CD14-positive monocyte (primary cell): ENCODE data around the gene SPATA2. TPM values are rescaled to one million over a fixed set of nuclear protein-coding genes. Genes with fewer than 3 reads are reported as not detected.

Source experiments
- DNase-seq, 3 donors: peaks; one replicate each; pipeline ENCODE4 v3.0.0-alpha.2; 2011 to 2022
- H2AFZ ChIP-seq: 2 replicates; pipeline ENCODE4 v1.6.0; 2012; ENCODE audit warnings: mild to moderate bottlenecking, low read depth, low read length, inconsistent platforms; ENCODE audit not compliant: insufficient read depth, poor library complexity, severe bottlenecking
- H3K27ac ChIP-seq, 2 donors: 1 replicate in 1 of 2; 2 replicates in 1 of 2; pipeline ENCODE4 v1.5.1; 2012 to 2013; ENCODE audit warnings: low read length in 2 of 2, control low read depth in 1 of 2, inconsistent platforms in 1 of 2, low read depth in 1 of 2, mild to moderate bottlenecking in 1 of 2
- H3K27me3 ChIP-seq, 2 donors: one replicate each; pipeline versions ENCODE4 v1.6.0 to v1.6.1; 2011 to 2013; ENCODE audit warnings: low read length in 2 of 2; ENCODE audit not compliant: control insufficient read depth in 2 of 2, insufficient read depth in 2 of 2
- H3K36me3 ChIP-seq, 2 donors: replicated peaks in 1 of 2; 1 replicate in 1 of 2; 2 replicates in 1 of 2; pipeline versions ENCODE4 v1.5.1 to v1.6.1; 2012 to 2013; ENCODE audit warnings: low read length in 2 of 2, control low read depth in 1 of 2, inconsistent platforms in 1 of 2, mild to moderate bottlenecking in 1 of 2; ENCODE audit not compliant: insufficient read depth in 2 of 2, control insufficient read depth in 1 of 2
- H3K4me1 ChIP-seq, 2 donors: 1 replicate in 1 of 2; 2 replicates in 1 of 2; pipeline versions ENCODE4 v1.5.1 to v1.6.1; 2012 to 2013; ENCODE audit warnings: low read length in 2 of 2, control low read depth in 1 of 2, inconsistent platforms in 1 of 2, mild to moderate bottlenecking in 1 of 2, moderate library complexity in 1 of 2; ENCODE audit not compliant: insufficient read depth in 2 of 2, control insufficient read depth in 1 of 2
- H3K4me2 ChIP-seq: replicated peaks from 2 replicates; pipeline ENCODE3; 2012; ENCODE audit warnings: low read length, moderate library complexity, mild to moderate bottlenecking; ENCODE audit not compliant: poor library complexity, severe bottlenecking; ENCODE audit errors: extremely low read depth
- H3K4me3 ChIP-seq, 3 experiments: fragments of 200-600 bp in 1 of 3; sonication (generic) in 1 of 3; replicated peaks in 1 of 3; 1 replicate in 2 of 3; 2 replicates in 1 of 3; pipeline ENCODE4 v1.5.1; 2011 to 2013; ENCODE audit warnings: low read length in 3 of 3, mild to moderate bottlenecking in 3 of 3, control low read depth in 2 of 3, low read depth in 2 of 3, inconsistent platforms in 1 of 3, moderate library complexity in 1 of 3
- H3K79me2 ChIP-seq: 2 replicates; pipeline ENCODE4 v1.6.0; 2012; ENCODE audit warnings: mild to moderate bottlenecking, control low read depth, inconsistent platforms, low read length, moderate library complexity; ENCODE audit not compliant: insufficient read depth
- H3K9ac ChIP-seq: 2 replicates; pipeline ENCODE4 v1.6.0; 2017; ENCODE audit warnings: low read length, mild to moderate bottlenecking; ENCODE audit not compliant: insufficient read depth, poor library complexity, severe bottlenecking
- H3K9me3 ChIP-seq, 2 donors: replicated peaks in 1 of 2; 1 replicate in 1 of 2; 2 replicates in 1 of 2; pipeline versions ENCODE4 v1.5.1 to v1.6.1; 2012 to 2013; ENCODE audit warnings: low read length in 2 of 2, control low read depth in 1 of 2; ENCODE audit not compliant: control insufficient read depth in 1 of 2, insufficient read depth in 1 of 2
- H4K20me1 ChIP-seq: 2 replicates; pipeline ENCODE4 v1.6.0; 2012; ENCODE audit warnings: mild to moderate bottlenecking, low read length, control low read depth, moderate library complexity; ENCODE audit not compliant: insufficient read depth
- H3K27ac Mint-ChIP-seq, 7 donors: one replicate each; pipeline ENCODE4 v1.8.0; 2020; ENCODE audit warnings: mild to moderate bottlenecking in 7 of 7, mixed read lengths in 7 of 7, moderate library complexity in 6 of 7, inconsistent platforms in 2 of 7
- H3K27me3 Mint-ChIP-seq, 3 donors: one replicate each; pipeline ENCODE4 v1.8.0; 2021 to 2022; ENCODE audit warnings: low read depth in 3 of 3, mild to moderate bottlenecking in 3 of 3, mixed read lengths in 3 of 3, moderate library complexity in 3 of 3, inconsistent platforms in 1 of 3
- H3K36me3 Mint-ChIP-seq, 2 donors: one replicate each; pipeline ENCODE4 v1.8.0; 2020; ENCODE audit warnings: mixed read lengths in 2 of 2, inconsistent platforms in 1 of 2, mild to moderate bottlenecking in 1 of 2
- H3K4me1 Mint-ChIP-seq: one replicate; pipeline ENCODE4 v1.8.0; 2020; ENCODE audit warnings: mild to moderate bottlenecking, mixed read lengths
- H3K4me3 Mint-ChIP-seq, 2 donors: one replicate each; pipeline ENCODE4 v1.8.0; 2020; ENCODE audit warnings: mild to moderate bottlenecking in 2 of 2, mixed read lengths in 2 of 2, moderate library complexity in 1 of 2
- H3K9me3 Mint-ChIP-seq, 7 donors: one replicate each; pipeline ENCODE4 v1.8.0; 2020 to 2022; ENCODE audit warnings: mixed read lengths in 7 of 7, mild to moderate bottlenecking in 6 of 7, moderate library complexity in 6 of 7, inconsistent platforms in 2 of 7
- CTCF ChIP-seq: fragments of 200-600 bp; IDR thresholded peaks from one replicate; pipeline ENCODE4 v1.8.0; 2022; ENCODE audit warnings: antibody characterized with exemption, mild to moderate bottlenecking
- WGBS: methylation state at CpG from one replicate; pipeline ENCODE4 v1.1.5; 2013; ENCODE audit warnings: missing lambda C conversion rate; ENCODE audit not compliant: insufficient coverage; 5-methylcytosine and 5-hydroxymethylcytosine counted together
- intact Hi-C, 2 donors: fragments of 100-400 bp; cut with micrococcal nuclease; formaldehyde crosslinking; loops; one replicate each; pipeline versions ENCODE4 v1.15.0 to v1.15.1; 2023
- polyA plus RNA-seq, 3 donors: library from polyadenylated mRNA; depleted of rRNA in 1 of 3; unstranded in 2 of 3; stranded (reverse) in 1 of 3; fragments of 300-500 nt in 2 of 3; fragments of >200 nt in 1 of 3; fragmentation: Illumina TruSeq in 2 of 3; gene quantifications; 1 replicate in 2 of 3; 2 replicates in 1 of 3; pipeline ENCODE4 v1.2.3, GENCODE V29; 2012 to 2021

SPATA2 gene
- polyA plus RNA-seq, 3 donors = 1.9 to 13.3 (median 3.9) TPM

- TF ChIP-seq CTCF = no peak
- H3K27ac ChIP-seq = no peak overlapping the region
- H3K4me3 ChIP-seq = no peak overlapping the region
- DNase-seq = no peak
- peaks cover 0 to 1% (median 0%) of the 10 kb centered on the region in 3 donors for H3K27me3 Mint-ChIP-seq
- H2AFZ ChIP-seq = no peak overlapping the region
- no peak overlapping the region for H3K9ac ChIP-seq
- no peaks in the 10 kb centered on the region for H3K9me3 ChIP-seq
- no peaks in the 10 kb centered on the region for H3K4me1 Mint-ChIP-seq
- no peaks in the 10 kb centered on the region for H3K79me2 ChIP-seq
- intact Hi-C loops = no loop called here
- H3K4me1 ChIP-seq = no peaks in the 10 kb centered on the region
- peak overlapping the region in 1 of 7 donors; percentile 68 for H3K27ac Mint-ChIP-seq
- H3K27me3 ChIP-seq = no peaks in the 10 kb centered on the region
- H3K4me3 Mint-ChIP-seq = no peak overlapping the region
- H3K36me3 Mint-ChIP-seq = peaks cover 72 to 90% of the 10 kb centered on the region in 2 donors
- H4K20me1 ChIP-seq = no peaks in the 10 kb centered on the region
- no CpG with 5 or more reads among the region's 1 CpG for WGBS
- no peaks in the 10 kb centered on the region for H3K9me3 Mint-ChIP-seq
- peaks cover 78 to 98% of the 10 kb centered on the region in 2 donors for H3K36me3 ChIP-seq
- H3K4me2 ChIP-seq = no peak overlapping the region
Measured at GRCh38 chr20:49878977-49879376, 36.4 kb downstream of the SPATA2 start.

DNA sequence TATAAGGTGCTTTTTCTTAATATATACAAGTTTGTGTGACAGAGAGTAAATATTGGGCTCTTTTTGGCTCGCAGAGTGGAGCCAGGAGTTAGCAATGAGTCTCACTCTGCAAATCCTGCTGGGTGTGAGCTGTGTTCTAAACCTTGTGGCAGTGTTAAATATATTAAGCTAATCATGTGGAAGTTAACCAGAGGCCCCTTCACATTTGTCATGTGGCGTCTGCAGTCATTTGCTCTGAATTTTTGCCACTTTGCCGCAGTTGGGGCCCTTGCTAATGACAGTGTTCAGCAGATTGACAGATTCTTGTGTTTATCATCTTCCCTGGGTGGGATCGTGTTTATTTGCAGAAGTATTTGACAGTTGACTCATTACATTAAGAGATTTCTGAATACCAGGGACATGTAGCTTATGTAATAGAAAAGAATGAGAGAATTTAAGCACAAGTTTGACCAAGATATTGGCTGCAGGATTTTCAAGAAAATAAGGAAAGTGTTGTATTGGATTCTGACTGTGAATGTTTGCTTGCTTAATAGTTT lies 37.9 kb downstream of the SPATA2 start:
- Histone ChIP-seq H2AFZ (no peak overlapping the region), H3K9me3 (no peaks in the 10 kb centered on the region), H3K27me3 (no peaks in the 10 kb centered on the region), H3K4me3 (no peak overlapping the region), H3K27ac (no peak overlapping the region), H3K4me2 (no peak overlapping the region), H3K36me3 (peaks cover 68 to 99% of the 10 kb centered on the region in 2 donors), H3K9ac (no peak overlapping the region), H3K79me2 (no peaks in the 10 kb centered on the region), H3K4me1 (no peaks in the 10 kb centered on the region), H4K20me1 (no peaks in the 10 kb centered on the region)
- intact Hi-C loops = no loop called here
- no peaks in the 10 kb centered on the region for H3K9me3 Mint-ChIP-seq
- no peak for DNase-seq
- no peak for TF ChIP-seq CTCF
- H3K4me3 Mint-ChIP-seq = no peak overlapping the region
- no peak overlapping the region for H3K27ac Mint-ChIP-seq
- peaks cover 0 to 1% (median 0%) of the 10 kb centered on the region in 3 donors for H3K27me3 Mint-ChIP-seq
- H3K36me3 Mint-ChIP-seq = peaks cover 69 to 86% of the 10 kb centered on the region in 2 donors
- H3K4me1 Mint-ChIP-seq = no peaks in the 10 kb centered on the region
- WGBS = 100% methylated on average over 2 of the region's 4 CpGs
